Measurements from ENCODE around the gene PKHD1. TPM values are rescaled to one million over a fixed set of nuclear protein-coding genes. Genes with fewer than 3 reads are reported as not detected.

Gene PKHD1
- total RNA-seq, 2 donors from 2014 or later, result 0.20 TPM

DNA sequence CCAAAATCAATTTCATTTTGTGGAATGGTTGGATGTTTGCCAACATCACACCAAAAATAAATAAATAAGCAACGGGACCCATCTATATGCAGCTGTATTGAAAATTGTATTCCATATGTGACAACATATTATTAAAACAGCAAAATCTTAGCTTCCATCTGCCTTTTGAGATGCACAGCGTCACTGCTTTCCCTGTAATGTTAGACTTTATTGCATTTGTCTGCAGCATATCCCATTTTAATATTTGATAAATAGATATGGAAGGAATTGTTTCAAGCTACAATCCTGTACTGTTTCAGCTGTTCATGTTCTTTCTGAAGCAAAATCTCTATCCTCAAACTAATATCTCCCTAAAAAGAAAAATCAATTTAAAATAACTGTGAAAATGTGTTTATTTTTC is 509.1 kb downstream of the PKHD1 start:
- TF ChIP-seq, protein P1, sequence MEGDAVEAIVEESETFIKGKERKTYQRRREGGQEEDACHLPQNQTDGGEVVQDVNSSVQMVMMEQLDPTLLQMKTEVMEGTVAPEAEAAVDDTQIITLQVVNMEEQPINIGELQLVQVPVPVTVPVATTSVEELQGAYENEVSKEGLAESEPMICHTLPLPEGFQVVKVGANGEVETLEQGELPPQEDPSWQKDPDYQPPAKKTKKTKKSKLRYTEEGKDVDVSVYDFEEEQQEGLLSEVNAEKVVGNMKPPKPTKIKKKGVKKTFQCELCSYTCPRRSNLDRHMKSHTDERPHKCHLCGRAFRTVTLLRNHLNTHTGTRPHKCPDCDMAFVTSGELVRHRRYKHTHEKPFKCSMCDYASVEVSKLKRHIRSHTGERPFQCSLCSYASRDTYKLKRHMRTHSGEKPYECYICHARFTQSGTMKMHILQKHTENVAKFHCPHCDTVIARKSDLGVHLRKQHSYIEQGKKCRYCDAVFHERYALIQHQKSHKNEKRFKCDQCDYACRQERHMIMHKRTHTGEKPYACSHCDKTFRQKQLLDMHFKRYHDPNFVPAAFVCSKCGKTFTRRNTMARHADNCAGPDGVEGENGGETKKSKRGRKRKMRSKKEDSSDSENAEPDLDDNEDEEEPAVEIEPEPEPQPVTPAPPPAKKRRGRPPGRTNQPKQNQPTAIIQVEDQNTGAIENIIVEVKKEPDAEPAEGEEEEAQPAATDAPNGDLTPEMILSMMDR (conservative IDR thresholded peaks at IDR 0.05), result no peak
- Mint-ChIP-seq H3K36me3 (ENCODE audit: low read depth) (no peaks in the 10 kb centered on the region), H3K4me1 (no peaks in the 10 kb centered on the region), H3K4me3 (no peak overlapping the region), H3K9me3 (peaks cover 5% of the 10 kb centered on the region), H3K27me3 (ENCODE audit: insufficient read depth) (no peaks in the 10 kb centered on the region), H3K27ac (no peak overlapping the region)
- Histone ChIP-seq H3K9ac (ENCODE audit: extremely low read depth, low read length, poor library complexity, severe bottlenecking) (no peak overlapping the region), H3K4me1 (ENCODE audit: control insufficient read depth, insufficient read depth, low read length) (no peaks in the 10 kb centered on the region), H3K36me3 (ENCODE audit: control insufficient read depth, insufficient read depth, low read length) (no peaks in the 10 kb centered on the region), H3K9me3 (ENCODE audit: control insufficient read depth, low read length) (no peaks in the 10 kb centered on the region), H3K4me3 (ENCODE audit: low read length) (no peak overlapping the region), H3K27ac (ENCODE audit: low read depth, low read length) (no peak overlapping the region), H3K27me3 (ENCODE audit: control insufficient read depth, insufficient read depth, low read length, poor library complexity, severe bottlenecking) (no peaks in the 10 kb centered on the region)
- WGBS, 2 experiments (ENCODE audit: insufficient coverage in 1 of 2, insufficient read length in 1 of 2), result 93 to 100% methylated on average over 1 to 2 of the region's 2 CpGs
- no peak for DNase-seq

DNA sequence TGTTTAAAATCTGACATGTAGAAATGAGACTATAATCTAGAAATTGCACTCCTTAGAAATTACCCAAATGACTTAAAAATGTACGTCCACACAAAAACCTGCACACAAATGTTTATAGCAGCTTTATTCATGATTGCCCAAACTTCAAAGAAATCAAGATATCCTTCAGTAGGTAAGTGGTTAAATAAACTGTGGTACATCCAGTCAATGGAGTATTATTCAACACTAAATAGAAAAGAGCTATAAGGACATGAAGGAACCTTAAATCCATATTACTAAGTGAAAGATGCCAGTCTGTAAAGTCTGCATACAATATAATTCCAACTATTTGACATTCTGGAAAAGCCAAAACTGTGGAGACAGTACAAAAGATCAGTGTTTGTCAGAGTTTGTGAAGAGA is 513.4 kb downstream of the PKHD1 start:
- DNase-seq, result no peak
- Histone ChIP-seq H3K9ac (ENCODE audit: extremely low read depth, low read length, poor library complexity, severe bottlenecking) (no peak overlapping the region), H3K4me1 (ENCODE audit: control insufficient read depth, insufficient read depth, low read length) (no peaks in the 10 kb centered on the region), H3K36me3 (ENCODE audit: control insufficient read depth, insufficient read depth, low read length) (no peaks in the 10 kb centered on the region), H3K27ac (ENCODE audit: low read depth, low read length) (no peak overlapping the region), H3K4me3 (ENCODE audit: low read length) (no peak overlapping the region), H3K9me3 (ENCODE audit: control insufficient read depth, low read length) (no peaks in the 10 kb centered on the region), H3K27me3 (ENCODE audit: control insufficient read depth, insufficient read depth, low read length, poor library complexity, severe bottlenecking) (no peaks in the 10 kb centered on the region)
- no peaks in the 10 kb centered on the region for H3K9me3 Mint-ChIP-seq
- H3K4me1 Mint-ChIP-seq, result no peaks in the 10 kb centered on the region
- no peaks in the 10 kb centered on the region for H3K36me3 Mint-ChIP-seq (ENCODE audit: low read depth)
- H3K27me3 Mint-ChIP-seq (ENCODE audit: insufficient read depth), result no peaks in the 10 kb centered on the region
- no peak overlapping the region for H3K4me3 Mint-ChIP-seq
- no peak overlapping the region for H3K27ac Mint-ChIP-seq
- TF ChIP-seq, protein P1 (conservative IDR thresholded peaks at IDR 0.05), result no peak
- 92% methylated on average over 1 of the region's 1 CpG; no CpG with 5 or more reads in 1 of the 2 experiments for WGBS, 2 experiments (ENCODE audit: insufficient coverage in 1 of 2, insufficient read length in 1 of 2)

DNA sequence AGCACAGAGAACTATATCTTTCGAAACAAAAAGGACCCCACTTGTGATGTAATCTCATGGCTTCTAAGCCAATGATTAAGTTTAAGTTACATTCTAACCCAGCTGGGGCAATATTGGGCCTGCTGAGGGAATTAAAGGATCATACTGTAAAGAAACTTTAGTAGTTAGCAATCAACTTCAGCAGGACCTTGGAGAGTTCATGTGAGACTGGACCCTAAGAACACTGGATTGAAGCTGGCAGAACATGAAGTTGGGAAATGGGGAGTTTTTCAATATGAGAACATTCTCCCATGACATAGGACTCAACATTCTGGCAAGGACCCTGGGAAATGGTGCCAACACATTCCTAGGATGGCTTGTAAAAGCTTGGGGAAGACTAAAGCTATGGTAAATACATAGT is 516.2 kb downstream of the PKHD1 start:
- Histone ChIP-seq H3K9ac (ENCODE audit: extremely low read depth, low read length, poor library complexity, severe bottlenecking) (no peak overlapping the region), H3K9me3 (ENCODE audit: control insufficient read depth, low read length) (no peaks in the 10 kb centered on the region), H3K27ac (ENCODE audit: low read depth, low read length) (no peak overlapping the region), H3K36me3 (ENCODE audit: control insufficient read depth, insufficient read depth, low read length) (no peaks in the 10 kb centered on the region), H3K27me3 (ENCODE audit: control insufficient read depth, insufficient read depth, low read length, poor library complexity, severe bottlenecking) (no peaks in the 10 kb centered on the region), H3K4me3 (ENCODE audit: low read length) (no peak overlapping the region), H3K4me1 (ENCODE audit: control insufficient read depth, insufficient read depth, low read length) (no peaks in the 10 kb centered on the region)
- 86 to 100% methylated on average over 1 of the region's 1 CpG for WGBS, 2 experiments (ENCODE audit: insufficient coverage in 1 of 2, insufficient read length in 1 of 2)
- Mint-ChIP-seq H3K9me3 (no peaks in the 10 kb centered on the region), H3K36me3 (ENCODE audit: low read depth) (no peaks in the 10 kb centered on the region), H3K27ac (no peak overlapping the region), H3K27me3 (ENCODE audit: insufficient read depth) (no peaks in the 10 kb centered on the region), H3K4me3 (no peak overlapping the region), H3K4me1 (no peaks in the 10 kb centered on the region)
- TF ChIP-seq, protein P1 (conservative IDR thresholded peaks at IDR 0.05), result no peak
- no peak for DNase-seq
